T-helper 9 cell (primary cell): ENCODE measurements around the gene ETV2.
"Not testable (repeated sequence)": the region's sequence is repeated elsewhere in the genome, so short reads cannot be mapped to it uniquely, and the experiment has no call there.

Source experiments
- DNase-seq: peaks from one replicate; pipeline ENCODE4 v3.0.0-alpha.2; 2020

ETV2 gene

GRCh38 chr19:35628565-35629331, 12.8 kb upstream of the ETV2 start, which contains the start of gene RBM42:
TSS of gene RBM42 (plus strand) at chr19:35629036. CDS start at chr19:35629154, 118 bp downstream.
- DNase-seq = peak; percentile 95

- no peak for DNase-seq
Observed at GRCh38 chr19:35629332-35629633, 12.3 kb upstream of the ETV2 start.

- no peak for DNase-seq
Observed at GRCh38 chr19:35633727-35634440, 7.7 kb upstream of the ETV2 start.

- DNase-seq = no peak
Observed at GRCh38 chr19:35636651-35637050, 4.9 kb upstream of the ETV2 start.

GRCh38 chr19:35637165-35637564, 4.4 kb upstream of the ETV2 start:
- no peak for DNase-seq

GRCh38 chr19:35639321-35639639, 2.3 kb upstream of the ETV2 start:
- no peak for DNase-seq

GRCh38 chr19:35639863-35640262, 1.7 kb upstream of the ETV2 start:
- DNase-seq = no peak

GRCh38 chr19:35642312-35642711, 767 bp downstream of the ETV2 start:
- DNase-seq = no peak

- DNase-seq = no peak
Observed at GRCh38 chr19:35642798-35643254, 1.3 kb downstream of the ETV2 start.

- DNase-seq = peak; percentile 72
Observed at GRCh38 chr19:35643255-35644205, 2.0 kb downstream of the ETV2 start.

GRCh38 chr19:35644206-35644986, 2.9 kb downstream of the ETV2 start:
- DNase-seq = peak; percentile 90

GRCh38 chr19:35644987-35645679, 3.6 kb downstream of the ETV2 start:
- DNase-seq = peak; percentile 62

- no peak for DNase-seq
Observed at GRCh38 chr19:35645680-35646511, 4.4 kb downstream of the ETV2 start.

- DNase-seq = peak; percentile 79
Observed at GRCh38 chr19:35648017-35648961, 6.7 kb downstream of the ETV2 start, which contains the start of gene COX6B1. TSS of gene COX6B1 (plus strand) at chr19:35648323. CDS start at chr19:35651244, 2,921 bp downstream.

GRCh38 chr19:35650581-35650980, 9.0 kb downstream of the ETV2 start:
- no peak for DNase-seq

GRCh38 chr19:35654828-35655227, 13.3 kb downstream of the ETV2 start:
- DNase-seq = not testable (repeated sequence)

- no peak for DNase-seq
Observed at GRCh38 chr19:35655600-35655999, 14.1 kb downstream of the ETV2 start.

- DNase-seq = no peak
Observed at GRCh38 chr19:35656700-35657099, 15.2 kb downstream of the ETV2 start.

- DNase-seq = no peak
Observed at GRCh38 chr19:35657904-35658700, 16.6 kb downstream of the ETV2 start.
